HG02943 (cell line): Measurements from ENCODE around the gene ADAMTS6.
"Not testable (repeated sequence)": the region's sequence is repeated elsewhere in the genome, so short reads cannot be mapped to it uniquely, and the experiment has no call there.

Experiments used
- ATAC-seq: cut with Tn5 transposase; IDR thresholded peaks from one replicate; pipeline ENCODE4 v1.9.1; 2021; ENCODE audit warnings: mild to moderate bottlenecking, low read depth, moderate library complexity; ENCODE audit not compliant: unreplicated experiment

Gene ADAMTS6, protein sequence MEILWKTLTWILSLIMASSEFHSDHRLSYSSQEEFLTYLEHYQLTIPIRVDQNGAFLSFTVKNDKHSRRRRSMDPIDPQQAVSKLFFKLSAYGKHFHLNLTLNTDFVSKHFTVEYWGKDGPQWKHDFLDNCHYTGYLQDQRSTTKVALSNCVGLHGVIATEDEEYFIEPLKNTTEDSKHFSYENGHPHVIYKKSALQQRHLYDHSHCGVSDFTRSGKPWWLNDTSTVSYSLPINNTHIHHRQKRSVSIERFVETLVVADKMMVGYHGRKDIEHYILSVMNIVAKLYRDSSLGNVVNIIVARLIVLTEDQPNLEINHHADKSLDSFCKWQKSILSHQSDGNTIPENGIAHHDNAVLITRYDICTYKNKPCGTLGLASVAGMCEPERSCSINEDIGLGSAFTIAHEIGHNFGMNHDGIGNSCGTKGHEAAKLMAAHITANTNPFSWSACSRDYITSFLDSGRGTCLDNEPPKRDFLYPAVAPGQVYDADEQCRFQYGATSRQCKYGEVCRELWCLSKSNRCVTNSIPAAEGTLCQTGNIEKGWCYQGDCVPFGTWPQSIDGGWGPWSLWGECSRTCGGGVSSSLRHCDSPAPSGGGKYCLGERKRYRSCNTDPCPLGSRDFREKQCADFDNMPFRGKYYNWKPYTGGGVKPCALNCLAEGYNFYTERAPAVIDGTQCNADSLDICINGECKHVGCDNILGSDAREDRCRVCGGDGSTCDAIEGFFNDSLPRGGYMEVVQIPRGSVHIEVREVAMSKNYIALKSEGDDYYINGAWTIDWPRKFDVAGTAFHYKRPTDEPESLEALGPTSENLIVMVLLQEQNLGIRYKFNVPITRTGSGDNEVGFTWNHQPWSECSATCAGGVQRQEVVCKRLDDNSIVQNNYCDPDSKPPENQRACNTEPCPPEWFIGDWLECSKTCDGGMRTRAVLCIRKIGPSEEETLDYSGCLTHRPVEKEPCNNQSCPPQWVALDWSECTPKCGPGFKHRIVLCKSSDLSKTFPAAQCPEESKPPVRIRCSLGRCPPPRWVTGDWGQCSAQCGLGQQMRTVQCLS (N-terminal part only)

DNA sequence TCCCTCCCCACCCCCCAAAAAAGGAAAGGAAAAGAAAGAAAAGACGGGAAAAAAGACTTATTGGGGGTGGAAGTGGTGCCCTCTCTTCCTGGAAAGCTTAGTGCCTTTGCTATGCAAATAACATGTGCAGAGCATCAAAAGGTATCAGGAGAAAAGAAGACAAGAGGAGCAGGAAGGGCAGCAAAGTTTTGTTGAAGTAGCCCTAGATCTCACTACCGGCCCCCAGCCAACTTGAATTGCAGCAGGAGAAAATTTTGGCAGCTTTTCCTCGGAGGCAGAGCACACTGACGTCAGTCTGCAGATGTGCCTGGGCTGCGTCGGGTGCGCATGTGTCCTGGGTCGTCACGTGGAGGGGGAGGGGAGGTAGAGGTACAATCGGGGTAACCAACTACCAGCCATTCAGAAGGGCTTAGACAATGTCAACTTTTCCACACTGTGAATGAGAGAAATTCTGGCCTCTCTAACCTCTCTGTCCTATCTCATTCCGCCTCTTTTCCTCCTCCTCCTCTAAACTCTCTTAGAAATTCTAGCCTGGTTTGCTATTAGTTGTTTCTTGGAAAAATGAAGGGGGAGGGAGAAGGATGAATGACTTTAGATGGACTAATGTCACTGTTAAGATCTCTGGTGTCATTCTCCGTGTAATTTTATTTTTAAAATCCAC lies at the start of gene ADAMTS6:
Gene ADAMTS6, minus strand, starts transcription at position 286 of the 661 bp plus-strand sequence. CDS start 8,247 bp downstream, outside the sequence.
- peak; percentile 75 for ATAC-seq

DNA sequence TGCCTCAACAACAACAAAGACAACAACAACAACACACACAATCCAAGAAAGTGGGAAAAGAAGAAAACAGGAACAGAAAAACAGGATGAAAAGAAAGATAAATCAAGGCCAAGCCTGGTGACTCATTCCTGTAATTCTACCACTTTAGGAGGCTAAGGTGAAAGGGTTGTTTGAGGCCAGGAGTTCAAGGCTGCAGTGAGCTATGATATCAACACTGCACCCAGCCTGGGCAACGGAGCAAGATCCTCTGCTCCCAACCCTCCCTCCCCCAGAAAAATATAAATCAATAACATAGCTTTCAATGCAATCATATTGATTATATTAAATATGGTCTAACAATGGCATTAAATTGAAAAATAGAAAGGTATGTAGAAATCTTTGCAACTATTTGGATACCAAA lies 49.2 kb upstream of the ADAMTS6 start:
- ATAC-seq, result no peak

DNA sequence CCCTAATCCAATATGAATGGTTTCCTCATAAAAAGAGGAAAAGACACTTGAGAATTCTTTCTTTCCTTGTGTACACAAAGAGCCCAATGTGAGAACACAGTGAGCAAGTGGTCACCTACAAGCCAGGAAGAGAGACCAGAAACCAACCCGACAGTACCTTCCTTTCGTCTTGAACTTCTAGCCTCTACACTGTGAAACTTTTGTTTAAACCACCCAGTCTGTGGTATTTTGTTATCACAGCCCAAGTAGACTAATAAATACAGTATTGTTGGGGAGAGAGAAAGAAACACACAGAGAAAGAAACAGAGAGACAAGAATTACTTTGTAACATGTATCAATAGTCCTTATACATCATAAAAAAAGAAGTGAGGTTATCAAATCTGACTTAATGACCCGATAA lies 44.0 kb upstream of the ADAMTS6 start:
- ATAC-seq, result no peak

DNA sequence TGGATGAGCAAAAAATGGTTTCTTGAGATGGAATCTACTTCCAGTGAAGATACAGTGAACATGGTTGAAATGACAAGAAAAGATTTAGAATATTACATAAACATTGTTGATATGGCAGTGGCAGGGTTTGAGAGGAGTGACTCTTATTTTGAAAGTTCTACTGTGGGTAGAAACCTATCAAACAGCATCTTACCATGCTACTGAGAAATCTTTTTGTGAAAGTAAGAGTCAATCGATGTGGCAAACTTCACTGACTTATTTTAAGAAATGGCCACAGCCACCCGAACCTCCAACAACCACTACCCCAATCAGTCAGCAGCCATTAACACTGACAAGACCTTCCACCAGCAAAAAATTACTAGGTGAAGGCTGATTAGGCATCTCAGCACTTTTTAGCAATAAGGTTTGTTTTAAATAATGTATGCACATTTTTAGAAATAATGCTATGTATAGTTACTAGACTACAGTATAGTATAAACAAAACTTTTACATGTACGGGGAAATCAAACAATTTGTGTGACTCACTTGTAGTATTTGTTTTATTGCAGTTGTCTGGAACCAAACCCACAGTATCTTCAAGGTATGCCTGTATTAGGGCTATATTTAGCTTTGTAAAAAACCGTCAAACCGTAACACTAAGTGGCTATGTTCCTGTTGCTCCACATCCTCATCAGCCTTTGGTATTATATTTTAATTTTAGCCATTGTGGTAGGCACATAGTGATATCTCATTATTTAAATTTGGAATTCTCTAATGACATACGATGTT lies 30.6 kb upstream of the ADAMTS6 start:
- ATAC-seq, result no peak

DNA sequence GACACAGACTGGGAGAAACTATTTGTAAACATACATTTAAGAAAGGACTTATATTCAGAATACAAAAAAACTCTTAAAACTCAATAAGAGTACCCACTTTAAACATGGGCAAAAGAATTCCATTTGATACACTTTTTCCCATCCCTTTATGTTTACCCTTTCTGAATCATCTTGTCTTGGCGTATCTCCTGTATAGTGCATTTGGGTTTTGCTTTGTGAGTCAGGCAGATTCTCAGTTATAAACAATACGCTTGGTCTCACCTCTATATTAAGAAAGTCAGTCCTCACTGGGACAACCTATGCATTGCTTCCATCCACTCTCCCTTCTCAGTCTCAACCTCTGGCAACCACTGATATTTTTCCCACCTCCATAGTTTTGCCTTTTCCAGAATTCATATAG lies 27.3 kb upstream of the ADAMTS6 start:
- ATAC-seq, result no peak

DNA sequence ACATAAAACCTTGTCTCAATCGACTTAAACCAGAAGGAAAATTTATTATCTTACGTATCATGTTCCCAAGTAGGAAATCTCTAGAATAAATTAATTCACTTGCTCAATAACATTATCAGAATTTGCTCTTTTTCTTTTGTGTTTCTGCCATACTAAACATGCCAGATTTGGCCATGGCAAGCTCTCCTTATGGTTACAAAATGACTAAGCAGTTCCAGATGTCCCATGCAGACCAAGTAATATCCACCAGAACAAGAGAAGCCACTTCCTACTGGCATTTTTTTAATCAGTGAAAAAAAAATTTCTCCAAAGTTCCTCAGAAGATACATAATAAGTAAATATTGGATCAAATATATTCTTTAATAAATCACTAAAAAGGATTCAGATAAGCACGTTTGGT lies 25.2 kb upstream of the ADAMTS6 start:
- ATAC-seq, result no peak

DNA sequence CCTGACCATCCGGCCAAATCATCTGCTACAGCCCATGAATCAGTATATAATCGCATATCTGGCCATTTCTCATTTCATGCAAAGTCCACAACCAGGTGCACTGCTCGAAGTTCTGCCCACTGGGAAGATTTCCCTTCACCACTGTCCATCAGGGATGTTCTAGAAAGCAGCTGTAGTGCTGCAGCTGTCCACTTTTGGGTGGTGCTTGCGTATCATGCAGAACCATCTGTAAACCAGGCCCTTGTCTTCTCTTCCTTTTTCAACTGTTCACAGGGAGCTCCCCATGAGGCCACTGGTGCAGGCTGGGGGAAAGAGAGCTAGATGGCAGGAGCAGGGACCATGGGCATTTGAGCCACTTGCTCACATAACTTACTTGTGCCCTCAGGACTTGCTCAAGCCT lies 7.4 kb upstream of the ADAMTS6 start:
- ATAC-seq, result no peak

DNA sequence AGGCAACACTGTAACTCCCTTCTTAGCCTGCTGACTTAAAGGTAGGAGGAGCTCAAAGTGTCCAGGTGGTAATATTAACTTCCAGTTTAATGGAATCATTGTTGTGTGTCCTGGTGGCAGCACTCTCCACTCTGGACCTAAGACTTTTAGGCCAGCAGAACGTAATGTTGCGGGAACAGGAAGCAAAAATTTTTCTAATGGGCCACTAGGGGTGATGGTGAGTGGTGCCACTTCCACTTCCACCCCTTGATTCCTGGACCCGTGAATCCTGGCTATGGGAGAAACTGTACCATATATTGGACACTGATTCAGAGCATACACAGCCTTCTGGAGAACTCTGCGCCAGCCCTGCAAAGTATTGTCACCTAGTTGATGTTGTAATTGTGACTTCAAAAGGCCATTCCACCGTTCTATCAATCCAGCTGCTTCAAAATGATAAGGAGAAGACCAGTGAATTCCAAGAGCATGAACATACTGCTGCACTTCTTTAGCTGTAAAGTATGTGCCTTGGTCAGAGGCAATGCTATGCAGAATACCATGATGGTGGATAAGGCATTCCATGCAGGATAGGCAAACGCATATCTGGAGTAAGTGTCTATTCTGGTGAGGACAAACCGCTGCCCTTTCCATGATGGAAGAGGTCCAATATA lies 6.4 kb upstream of the ADAMTS6 start:
- ATAC-seq, result not testable (repeated sequence)

DNA sequence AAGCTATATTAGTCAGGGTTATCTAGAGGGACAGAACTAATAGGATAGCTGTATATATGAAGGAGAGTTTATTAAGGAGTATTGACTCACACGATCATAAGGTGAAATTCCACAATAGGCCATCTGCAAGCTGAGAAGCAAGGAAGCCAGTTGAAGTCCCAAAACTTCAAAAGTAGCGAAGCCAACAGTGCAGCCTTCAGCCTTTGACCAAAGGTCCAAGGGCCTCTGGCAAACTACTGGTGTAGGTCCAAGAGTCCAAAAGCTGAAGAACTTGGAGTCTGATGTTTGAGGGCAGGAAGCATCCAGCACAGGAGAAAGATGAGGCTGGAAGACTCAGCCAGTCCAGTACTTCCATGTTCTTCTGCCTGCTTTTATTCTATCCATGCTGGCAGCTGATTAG lies 5.1 kb upstream of the ADAMTS6 start:
- not testable (repeated sequence) for ATAC-seq

DNA sequence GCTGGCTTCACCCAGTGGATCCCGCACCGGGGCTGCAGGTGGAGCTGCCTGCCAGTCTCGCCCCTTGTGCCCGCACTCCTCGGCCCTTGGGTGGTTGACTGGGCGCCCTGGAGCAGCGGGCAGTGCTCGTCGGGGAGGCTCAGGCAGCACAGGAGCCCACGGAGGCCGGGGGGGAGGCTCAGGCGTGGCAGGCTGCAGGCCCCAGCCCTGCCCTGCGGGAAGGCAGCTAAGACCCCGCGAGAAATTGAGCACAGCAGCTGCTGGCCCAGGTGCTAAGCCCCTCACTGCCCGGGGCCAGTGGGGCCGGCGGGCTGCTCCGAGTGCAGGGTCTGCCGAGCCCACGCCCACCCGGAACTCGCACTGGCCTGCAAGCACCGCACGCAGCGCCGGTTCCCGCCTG lies 3.7 kb upstream of the ADAMTS6 start:
- ATAC-seq, result no peak

DNA sequence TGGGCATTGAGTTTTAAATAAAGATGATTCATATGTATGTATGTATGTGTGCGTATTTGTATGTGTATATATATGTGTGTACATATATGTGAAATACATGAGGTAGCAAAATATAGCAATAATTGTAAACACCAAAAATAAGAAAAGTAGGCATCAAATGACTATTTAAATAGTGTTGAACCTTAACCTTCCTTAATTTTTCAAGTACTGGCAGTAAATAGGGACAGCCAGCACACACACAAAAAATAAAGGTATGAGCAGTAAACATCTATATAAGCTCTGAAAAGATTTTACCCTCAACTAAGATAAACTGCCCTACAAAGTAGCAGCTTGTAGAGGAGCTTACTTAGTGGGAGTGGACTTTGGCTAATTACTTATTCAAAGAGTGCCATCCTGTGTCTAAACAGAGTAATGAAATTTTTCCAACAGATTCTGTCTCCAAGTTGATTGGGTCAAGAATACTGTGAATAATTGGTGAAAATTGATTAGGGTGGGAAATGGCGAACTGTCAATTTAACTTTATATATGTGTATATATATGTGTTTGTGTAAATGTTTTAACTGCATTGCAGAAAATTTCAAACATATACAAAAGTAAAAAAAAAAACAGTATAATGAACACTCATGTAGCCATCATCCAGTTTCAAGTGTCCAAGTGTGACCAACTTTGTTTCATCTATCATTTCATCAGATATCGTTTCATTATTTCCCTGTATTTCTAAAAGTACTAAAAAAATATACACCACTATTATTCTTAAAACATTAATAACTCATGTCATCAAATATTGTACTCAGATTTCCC lies 2.0 kb upstream of the ADAMTS6 start:
- peak; percentile 46 for ATAC-seq

DNA sequence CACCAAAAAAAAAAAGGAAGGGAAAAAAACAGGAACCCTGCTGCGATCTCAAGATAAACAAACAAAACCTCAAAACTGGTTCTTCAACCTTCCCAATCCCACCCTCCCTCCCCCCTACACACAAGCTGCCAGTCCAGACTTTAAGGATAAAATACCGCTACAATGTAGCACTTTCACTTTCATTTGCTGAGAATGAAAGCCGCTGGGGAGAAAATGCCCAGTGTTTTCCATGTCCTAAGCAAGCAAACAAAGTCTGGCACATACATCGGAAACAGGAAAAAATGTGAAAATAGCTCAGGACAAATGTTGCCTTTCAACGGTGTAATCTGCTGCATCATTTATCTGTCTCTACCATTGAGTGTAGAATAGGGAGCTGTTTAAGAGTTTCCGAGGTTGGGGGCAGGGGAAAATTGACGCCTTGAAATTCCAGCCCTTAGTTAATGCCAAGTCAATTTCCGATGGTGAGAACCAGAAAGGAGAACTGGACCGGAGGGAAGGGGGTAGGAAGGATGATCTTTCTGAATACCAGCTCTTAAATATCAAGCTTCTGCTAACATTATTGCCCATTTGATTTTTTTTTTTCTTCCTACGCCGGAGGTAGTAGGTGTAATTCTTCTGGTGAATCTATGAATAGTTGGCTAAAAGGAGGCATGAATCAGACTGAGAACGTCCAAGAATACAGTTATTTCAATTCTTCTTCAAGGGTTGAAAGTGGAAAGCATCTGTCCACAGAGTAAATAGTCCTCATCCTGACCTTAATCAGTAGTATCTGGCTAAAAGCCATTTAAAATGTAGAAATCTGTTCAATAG lies 1.2 kb upstream of the ADAMTS6 start:
- no peak for ATAC-seq

DNA sequence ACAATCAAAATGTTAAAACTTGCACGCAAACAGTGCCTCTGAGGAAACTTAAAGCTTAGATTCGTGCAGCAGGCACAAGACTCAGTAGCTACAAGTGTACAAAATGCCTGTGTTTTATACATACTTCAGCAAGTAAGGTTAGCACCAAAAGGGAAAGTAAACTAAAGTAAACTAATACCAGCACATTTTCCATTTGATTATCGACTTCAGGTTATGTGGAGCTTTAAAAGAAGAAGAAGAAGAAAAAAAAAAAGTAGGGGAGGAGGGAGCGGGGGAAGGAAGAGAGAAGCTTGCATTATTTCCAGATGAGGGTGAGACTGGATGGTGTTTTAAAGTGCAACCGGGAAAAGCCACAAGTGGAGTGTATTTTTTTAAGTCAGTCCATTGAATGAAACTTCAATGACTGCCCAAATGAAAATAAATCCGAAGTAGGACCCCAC lies 596 bp upstream of the ADAMTS6 start:
- ATAC-seq, result peak; percentile 12

DNA sequence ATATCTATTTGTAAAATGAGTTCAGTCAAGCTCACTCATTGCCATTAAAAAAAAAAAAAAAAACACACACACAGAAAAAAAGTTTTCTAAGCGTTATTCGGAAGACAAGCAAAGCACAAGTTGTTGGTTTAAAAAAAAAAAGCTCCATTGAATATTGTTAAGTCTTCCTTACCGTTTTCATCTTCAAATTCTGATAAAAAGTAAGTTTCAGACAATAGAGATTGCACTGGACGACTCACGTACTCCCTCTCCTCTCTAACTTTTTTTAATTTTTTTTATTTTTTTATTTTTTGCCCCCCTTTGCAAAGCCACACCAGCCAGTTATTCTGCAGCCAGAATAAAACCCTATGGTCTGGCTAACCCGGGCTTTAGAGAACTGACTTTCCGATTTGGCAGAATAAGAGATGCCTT lies 544 bp downstream of the ADAMTS6 start:
- ATAC-seq, result peak; percentile 28

DNA sequence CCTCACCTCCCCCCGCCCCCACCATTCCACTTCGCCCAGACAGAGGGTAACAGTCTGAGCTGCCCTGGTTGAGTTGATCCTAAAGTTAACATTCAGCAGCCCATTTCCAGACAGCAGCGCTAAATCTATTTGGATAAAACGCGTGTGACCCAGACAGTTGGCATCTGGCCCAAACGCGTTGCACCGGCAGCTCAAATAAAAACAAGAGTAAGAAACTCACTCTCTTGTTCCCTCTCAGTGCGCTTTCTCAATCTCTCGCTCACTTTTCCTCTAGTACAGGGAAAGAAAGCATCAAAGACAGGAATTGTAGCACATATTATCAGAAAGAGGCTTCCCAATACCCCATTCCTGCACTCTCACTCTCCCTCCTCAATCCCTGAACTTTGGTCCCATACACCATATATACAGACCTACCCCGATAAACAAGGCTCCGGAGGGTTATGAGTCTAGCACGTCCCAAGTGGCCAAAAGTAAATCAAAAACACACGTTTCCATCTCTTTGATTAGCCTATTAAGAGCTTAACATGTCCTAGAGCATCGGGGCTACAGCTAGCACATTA lies 1.3 kb downstream of the ADAMTS6 start:
- peak; percentile 30 for ATAC-seq

DNA sequence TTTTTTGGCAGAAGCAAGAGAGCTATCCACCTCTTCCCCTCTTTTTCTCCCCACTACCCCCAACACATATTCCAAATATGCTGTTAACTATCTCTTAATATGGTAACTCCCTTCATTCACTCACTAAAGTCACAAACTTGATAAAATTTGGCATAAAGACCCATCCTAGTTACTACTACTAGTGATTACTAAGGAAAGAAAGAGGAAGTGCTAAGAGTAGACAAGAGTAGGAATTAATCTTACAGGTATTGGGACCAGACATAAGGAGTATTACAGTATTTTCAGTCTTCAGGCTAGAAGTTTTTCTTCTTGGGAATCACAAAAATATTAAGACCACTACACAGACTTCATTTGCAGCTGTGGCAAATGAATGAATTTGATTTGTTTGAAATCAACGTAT lies 2.2 kb downstream of the ADAMTS6 start:
- ATAC-seq, result no peak

DNA sequence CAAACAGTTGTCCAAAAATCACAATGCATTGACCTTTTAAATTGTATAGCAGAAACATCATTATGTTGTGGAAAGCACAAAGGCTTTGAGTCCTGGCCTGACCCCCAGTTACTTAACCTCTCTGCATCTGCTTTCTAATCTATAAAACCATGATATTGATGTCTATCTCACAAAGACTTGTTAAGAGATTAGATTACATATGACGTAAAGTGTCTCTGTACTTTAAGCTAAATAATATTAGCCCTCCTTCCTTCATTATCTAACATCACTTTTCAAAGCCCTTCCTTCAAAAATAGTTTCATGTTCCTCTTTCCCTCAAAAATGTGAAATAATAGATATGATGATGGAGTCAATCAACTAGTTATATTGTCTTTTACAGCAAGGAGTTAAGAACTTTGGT lies 3.4 kb downstream of the ADAMTS6 start:
- ATAC-seq, result no peak
